ENCODE measurements around the gene STX2.

DNA sequence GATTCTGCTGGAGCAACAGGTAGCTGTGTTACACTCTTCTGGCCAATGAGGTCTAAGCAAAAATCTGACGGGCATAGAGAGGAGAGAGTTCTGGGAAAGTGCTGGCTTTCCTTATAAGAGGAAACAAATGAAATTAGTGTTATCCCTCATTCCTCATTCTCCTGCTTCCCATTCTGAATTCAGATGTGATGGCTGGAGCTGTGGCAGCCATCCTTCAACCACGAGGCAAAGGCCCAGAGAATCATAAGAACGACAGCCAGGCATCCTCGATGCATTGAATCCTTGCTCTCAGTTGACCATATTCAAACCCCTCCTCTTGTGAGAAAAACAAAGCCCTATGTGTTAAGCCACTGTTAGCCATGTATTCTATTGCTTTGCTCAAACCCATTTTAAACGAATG, 95.4 kb downstream of the STX2 start:
- TF ChIP-seq, protein P1, sequence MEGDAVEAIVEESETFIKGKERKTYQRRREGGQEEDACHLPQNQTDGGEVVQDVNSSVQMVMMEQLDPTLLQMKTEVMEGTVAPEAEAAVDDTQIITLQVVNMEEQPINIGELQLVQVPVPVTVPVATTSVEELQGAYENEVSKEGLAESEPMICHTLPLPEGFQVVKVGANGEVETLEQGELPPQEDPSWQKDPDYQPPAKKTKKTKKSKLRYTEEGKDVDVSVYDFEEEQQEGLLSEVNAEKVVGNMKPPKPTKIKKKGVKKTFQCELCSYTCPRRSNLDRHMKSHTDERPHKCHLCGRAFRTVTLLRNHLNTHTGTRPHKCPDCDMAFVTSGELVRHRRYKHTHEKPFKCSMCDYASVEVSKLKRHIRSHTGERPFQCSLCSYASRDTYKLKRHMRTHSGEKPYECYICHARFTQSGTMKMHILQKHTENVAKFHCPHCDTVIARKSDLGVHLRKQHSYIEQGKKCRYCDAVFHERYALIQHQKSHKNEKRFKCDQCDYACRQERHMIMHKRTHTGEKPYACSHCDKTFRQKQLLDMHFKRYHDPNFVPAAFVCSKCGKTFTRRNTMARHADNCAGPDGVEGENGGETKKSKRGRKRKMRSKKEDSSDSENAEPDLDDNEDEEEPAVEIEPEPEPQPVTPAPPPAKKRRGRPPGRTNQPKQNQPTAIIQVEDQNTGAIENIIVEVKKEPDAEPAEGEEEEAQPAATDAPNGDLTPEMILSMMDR (IDR thresholded peaks at IDR 0.05; ENCODE audit: insufficient read depth, low read length, poor library complexity, severe bottlenecking) = no peak
- no peak for TF ChIP-seq EZH2phosphoT487 (conservative IDR thresholded peaks at IDR 0.05; ENCODE audit: low read length)

Measured in SU-DHL-6 (cell line).